GM12865 (cell line): ENCODE data around the gene FGF14.

Experiments
- DNase-seq: peaks from one replicate; pipeline ENCODE4 v3.0.0; 2010; ENCODE audit warnings: low read depth
- H3K4me3 ChIP-seq: 2 replicates; pipeline ENCODE4 v1.5.1; 2011; ENCODE audit warnings: mild to moderate bottlenecking, low read depth, low read length, control low read depth
- TF ChIP-seq, protein P1 (sequence below): IDR thresholded peaks from 2 replicates; pipeline ENCODE4 v1.5.1; 2011; ENCODE audit warnings: low read length, control low read depth, low read depth, inconsistent platforms; ENCODE audit not compliant: insufficient read depth; ENCODE audit errors: missing control alignments

The FGF14 gene

DNA sequence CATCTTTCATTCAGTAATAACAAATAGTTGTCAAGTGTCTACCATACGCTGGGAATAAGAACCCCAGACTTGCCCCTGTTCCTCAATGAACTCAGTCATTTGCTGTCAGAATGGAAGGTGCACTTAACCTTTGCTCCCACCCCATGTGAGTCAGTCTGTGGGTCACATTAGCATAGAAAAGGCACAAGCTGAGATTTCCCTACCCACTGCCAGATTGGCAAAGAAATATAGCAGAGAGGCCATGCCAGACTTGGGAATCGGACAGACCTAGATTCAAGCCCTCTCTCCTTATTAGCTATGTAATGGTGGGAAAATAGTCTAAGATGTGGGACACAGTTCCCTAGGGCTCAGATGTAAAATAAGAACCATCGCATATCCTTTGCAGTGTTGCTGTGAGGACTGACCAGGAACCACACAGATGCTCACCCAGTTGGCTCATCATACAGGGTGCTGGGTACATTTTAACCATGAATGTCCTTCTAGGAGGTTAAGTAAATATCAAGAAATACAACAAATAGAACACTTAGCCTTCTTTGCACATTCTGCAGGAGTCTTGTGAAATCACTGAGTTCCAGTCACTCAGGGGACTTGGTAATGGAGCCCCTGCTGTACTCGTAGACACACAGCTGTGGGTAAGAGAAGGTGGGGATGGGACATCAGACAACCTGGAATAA lies 218.2 kb downstream of the FGF14 start:
- H3K4me3 ChIP-seq: no peak overlapping the region
- no peak for DNase-seq
- TF ChIP-seq, protein P1, sequence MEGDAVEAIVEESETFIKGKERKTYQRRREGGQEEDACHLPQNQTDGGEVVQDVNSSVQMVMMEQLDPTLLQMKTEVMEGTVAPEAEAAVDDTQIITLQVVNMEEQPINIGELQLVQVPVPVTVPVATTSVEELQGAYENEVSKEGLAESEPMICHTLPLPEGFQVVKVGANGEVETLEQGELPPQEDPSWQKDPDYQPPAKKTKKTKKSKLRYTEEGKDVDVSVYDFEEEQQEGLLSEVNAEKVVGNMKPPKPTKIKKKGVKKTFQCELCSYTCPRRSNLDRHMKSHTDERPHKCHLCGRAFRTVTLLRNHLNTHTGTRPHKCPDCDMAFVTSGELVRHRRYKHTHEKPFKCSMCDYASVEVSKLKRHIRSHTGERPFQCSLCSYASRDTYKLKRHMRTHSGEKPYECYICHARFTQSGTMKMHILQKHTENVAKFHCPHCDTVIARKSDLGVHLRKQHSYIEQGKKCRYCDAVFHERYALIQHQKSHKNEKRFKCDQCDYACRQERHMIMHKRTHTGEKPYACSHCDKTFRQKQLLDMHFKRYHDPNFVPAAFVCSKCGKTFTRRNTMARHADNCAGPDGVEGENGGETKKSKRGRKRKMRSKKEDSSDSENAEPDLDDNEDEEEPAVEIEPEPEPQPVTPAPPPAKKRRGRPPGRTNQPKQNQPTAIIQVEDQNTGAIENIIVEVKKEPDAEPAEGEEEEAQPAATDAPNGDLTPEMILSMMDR: no peak

DNA sequence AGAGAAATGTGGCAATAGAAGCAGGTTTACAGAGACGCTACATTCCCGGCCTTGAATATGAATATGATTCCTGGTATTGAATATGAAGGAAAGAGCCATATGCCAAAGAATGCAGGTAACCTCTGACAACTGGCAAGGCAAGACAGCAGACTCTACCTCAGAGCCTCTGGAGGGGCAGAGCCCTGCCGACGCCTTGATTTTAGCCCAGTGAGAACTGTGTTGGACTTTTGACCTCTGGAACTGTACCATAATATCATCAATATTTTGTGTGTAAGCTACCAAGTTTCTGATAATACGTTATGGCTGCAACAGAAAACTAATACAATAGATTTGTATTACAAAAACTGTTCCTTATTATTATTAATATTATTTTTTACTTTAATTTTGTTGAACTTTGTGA lies 219.7 kb downstream of the FGF14 start:
- TF ChIP-seq, protein P1: no peak
- H3K4me3 ChIP-seq: no peak overlapping the region
- no peak for DNase-seq

DNA sequence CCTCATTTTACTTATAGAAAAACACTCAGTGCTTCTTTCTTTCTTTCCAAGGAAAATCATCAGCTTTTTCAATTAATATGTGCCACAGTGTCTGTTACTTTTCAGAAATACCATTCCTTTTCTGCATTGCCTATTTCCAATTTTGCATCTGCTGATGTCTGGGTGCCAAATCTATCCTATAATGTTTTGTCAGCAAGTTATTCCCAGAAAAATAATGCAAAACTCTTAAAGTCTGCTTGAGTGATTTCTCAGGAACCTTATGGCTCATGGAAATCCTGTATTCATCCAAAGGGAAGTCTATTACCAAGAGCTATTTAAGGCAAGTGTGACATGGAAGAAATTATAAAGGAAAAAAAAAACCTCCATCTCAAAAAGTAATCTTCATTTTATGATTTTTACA lies 224.4 kb downstream of the FGF14 start:
- DNase-seq: no peak
- no peak overlapping the region for H3K4me3 ChIP-seq
- TF ChIP-seq, protein P1: no peak

GRCh38 chr13:102176846-102177245 lies 225.0 kb downstream of the FGF14 start:
- H3K4me3 ChIP-seq: no peak overlapping the region
- TF ChIP-seq, protein P1: no peak
- DNase-seq: no peak

GRCh38 chr13:102172406-102172805 lies 229.4 kb downstream of the FGF14 start:
- TF ChIP-seq, protein P1: no peak
- no peak for DNase-seq
- H3K4me3 ChIP-seq: no peak overlapping the region

DNA sequence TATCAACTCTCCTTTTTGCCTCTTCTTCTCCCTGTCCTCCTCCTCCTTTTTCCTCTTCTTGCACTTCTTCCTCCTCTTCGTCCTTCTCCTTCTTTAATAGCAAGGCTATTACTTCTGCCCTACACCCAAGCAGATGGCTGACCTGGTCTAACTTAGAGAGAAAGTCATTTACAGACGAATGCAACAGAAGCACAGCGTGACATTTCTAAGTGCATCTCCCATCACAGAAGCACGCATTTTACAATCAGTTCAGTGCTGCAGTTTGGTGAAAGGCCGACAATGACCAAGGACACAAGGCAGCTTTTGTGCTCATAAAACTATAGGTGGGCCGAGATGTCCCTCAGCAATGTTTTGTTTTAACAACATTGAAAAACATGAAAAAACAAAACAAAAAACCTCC lies 231.5 kb downstream of the FGF14 start:
- no peak for DNase-seq
- H3K4me3 ChIP-seq: no peak overlapping the region
- TF ChIP-seq, protein P1: no peak

DNA sequence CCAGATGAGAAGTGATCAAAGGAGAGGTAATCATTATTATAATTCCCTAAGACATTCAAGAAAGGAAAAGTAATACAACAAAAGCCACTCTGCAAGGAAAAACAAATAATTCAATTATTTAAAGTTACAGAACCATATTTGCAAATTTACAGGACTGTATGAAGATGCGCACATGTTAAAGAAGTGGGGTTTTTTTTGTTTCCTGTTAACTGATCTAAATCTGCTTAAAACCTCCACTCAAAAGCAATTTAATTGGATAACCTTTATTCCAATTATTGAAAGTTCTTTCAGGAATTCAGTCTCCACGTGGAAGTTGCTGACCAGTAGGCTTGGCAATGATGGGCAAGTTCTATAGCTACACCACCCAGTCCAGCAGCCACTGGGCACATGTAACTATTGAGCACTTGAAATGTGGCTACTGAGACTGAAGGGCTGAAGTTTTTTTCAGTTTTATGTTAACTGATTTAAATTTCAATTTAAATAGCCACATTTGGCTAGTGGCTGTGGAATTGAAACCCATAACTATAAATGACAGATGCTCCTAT lies 232.3 kb downstream of the FGF14 start:
- TF ChIP-seq, protein P1: no peak
- no peak for DNase-seq
- H3K4me3 ChIP-seq: no peak overlapping the region
